Measurements from ENCODE around the gene CFAP68.
"Not testable (repeated sequence)": the region's sequence is repeated elsewhere in the genome, so short reads cannot be mapped to it uniquely, and the experiment has no call there.

CFAP68 gene

DNA sequence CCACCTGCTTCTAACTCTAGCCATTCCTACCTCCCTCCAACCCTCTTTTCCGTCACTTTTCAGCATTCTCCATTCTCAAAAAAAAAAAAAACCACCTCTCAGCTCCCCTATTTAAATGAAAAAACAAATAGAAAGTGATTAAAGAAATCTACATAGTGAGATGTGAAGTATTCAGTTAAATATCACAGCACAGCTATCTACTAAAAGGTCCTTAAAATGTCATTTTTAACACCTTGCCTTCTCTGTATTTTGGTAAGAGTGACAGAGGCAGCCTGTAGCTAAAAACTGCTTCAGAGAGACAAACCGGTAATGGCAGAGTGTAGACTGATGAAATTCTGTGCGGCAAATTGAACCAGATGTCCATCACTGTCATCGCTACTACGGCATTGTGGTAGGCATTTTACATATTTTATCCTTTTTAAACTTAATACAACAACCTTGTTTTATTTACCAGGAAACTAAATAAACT is 7.6 kb upstream of the CFAP68 start:
- no peaks in the 10 kb centered on the region for H3K79me2 ChIP-seq
- peak overlapping the region; percentile 78 for H3K4me2 ChIP-seq (ENCODE audit: low read length)
- no peaks in the 10 kb centered on the region for H3K36me3 ChIP-seq (ENCODE audit: control insufficient read depth, insufficient read depth, low read length)
- no peak overlapping the region for H3K9ac ChIP-seq
- TF ChIP-seq, protein P1, sequence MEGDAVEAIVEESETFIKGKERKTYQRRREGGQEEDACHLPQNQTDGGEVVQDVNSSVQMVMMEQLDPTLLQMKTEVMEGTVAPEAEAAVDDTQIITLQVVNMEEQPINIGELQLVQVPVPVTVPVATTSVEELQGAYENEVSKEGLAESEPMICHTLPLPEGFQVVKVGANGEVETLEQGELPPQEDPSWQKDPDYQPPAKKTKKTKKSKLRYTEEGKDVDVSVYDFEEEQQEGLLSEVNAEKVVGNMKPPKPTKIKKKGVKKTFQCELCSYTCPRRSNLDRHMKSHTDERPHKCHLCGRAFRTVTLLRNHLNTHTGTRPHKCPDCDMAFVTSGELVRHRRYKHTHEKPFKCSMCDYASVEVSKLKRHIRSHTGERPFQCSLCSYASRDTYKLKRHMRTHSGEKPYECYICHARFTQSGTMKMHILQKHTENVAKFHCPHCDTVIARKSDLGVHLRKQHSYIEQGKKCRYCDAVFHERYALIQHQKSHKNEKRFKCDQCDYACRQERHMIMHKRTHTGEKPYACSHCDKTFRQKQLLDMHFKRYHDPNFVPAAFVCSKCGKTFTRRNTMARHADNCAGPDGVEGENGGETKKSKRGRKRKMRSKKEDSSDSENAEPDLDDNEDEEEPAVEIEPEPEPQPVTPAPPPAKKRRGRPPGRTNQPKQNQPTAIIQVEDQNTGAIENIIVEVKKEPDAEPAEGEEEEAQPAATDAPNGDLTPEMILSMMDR (IDR thresholded peaks at IDR 0.05): no peak
- peak overlapping the region; percentile 73 for H3K27ac ChIP-seq
- H3K9me3 ChIP-seq (ENCODE audit: control insufficient read depth, low read length): no peaks in the 10 kb centered on the region
- no peaks in the 10 kb centered on the region for H3K4me1 ChIP-seq
- peak overlapping the region; percentile 81 for H3K4me3 ChIP-seq (ENCODE audit: low read depth, low read length)
- H2AFZ ChIP-seq: peak overlapping the region; percentile 89
- H3K27me3 ChIP-seq (ENCODE audit: control insufficient read depth, insufficient read depth, low read length): no peaks in the 10 kb centered on the region

- Histone ChIP-seq H3K4me1 (no peaks in the 10 kb centered on the region), H3K36me3 (ENCODE audit: control insufficient read depth, insufficient read depth, low read length) (no peaks in the 10 kb centered on the region), H3K27ac (peak overlapping the region; percentile 100), H3K4me2 (ENCODE audit: low read length) (peak overlapping the region; percentile 69), H3K27me3 (ENCODE audit: control insufficient read depth, insufficient read depth, low read length) (no peaks in the 10 kb centered on the region), H3K9me3 (ENCODE audit: control insufficient read depth, low read length) (no peaks in the 10 kb centered on the region), H3K79me2 (no peaks in the 10 kb centered on the region), H3K9ac (no peak overlapping the region), H2AFZ (peak overlapping the region; percentile 91), H3K4me3 (ENCODE audit: low read depth, low read length) (peak overlapping the region; percentile 69)
- TF ChIP-seq, protein P1 (IDR thresholded peaks at IDR 0.05): no peak
Observed at GRCh38 chr11:111878385-111878848, 924 bp upstream of the CFAP68 start.

DNA sequence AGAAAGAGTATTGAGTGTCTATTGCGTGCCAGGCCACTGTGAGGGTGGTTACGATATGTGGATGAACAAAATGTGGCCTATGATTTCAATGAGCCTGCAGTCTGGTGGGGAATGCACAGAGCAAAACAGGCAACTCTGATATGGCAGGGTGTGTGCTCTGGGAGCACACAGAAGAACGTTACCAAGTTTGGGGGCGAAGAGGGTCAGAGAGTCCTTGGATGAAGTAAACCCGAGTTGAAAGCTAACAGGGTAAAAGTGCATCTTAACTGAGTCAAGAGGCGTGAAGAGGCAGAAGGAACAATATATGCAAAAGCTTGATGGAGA is 258 bp downstream of the CFAP68 start:
- Histone ChIP-seq H3K4me1 (no peaks in the 10 kb centered on the region), H3K36me3 (ENCODE audit: control insufficient read depth, insufficient read depth, low read length) (no peaks in the 10 kb centered on the region), H3K4me3 (ENCODE audit: low read depth, low read length) (peak overlapping the region; percentile 69), H3K27ac (peak overlapping the region; percentile 100), H3K9ac (peak overlapping the region; percentile 29), H3K4me2 (ENCODE audit: low read length) (peak overlapping the region; percentile 70), H3K27me3 (ENCODE audit: control insufficient read depth, insufficient read depth, low read length) (no peaks in the 10 kb centered on the region), H3K9me3 (ENCODE audit: control insufficient read depth, low read length) (no peaks in the 10 kb centered on the region), H2AFZ (peak overlapping the region; percentile 91), H3K79me2 (no peaks in the 10 kb centered on the region)
- TF ChIP-seq, protein P1 (IDR thresholded peaks at IDR 0.05): no peak

DNA sequence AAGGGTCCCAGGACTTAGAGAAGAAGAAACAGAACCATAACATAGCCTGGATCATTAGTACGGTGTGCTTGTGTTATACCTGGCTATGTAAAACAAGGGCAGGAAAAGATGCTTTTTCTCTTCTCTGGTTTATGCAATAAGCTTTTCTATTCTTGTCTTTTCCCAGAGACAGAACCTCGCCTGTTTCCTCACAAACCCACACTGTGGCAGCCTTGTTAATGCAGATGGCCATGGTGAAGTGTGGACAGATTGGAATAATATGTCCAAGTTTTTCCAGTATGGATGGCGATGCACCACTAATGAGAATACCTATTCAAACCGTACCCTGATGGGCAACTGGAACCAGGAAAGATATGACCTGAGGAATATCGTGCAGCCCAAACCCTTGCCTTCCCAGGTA is 2.9 kb downstream of the CFAP68 start:
- H3K4me2 ChIP-seq (ENCODE audit: low read length): no peak overlapping the region

DNA sequence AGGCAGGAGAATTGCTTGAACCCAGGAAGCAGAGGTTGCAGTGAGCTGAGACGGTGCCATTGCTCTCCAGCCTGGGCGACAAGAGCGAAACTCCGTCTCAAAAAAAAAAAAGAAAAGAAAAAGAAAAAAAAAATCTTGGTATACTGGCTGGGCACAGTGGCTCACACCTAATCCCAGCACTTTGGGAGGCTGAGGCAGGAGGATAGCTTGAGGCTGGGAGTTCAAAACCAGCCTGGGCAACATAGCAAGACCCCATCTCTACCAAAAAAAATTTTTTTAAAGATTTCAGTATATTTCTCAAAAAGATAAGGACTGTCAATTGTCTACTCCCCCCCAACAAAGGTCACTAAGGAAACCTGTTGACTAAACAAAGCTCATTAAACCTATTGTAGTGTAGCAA is 5.7 kb downstream of the CFAP68 start:
- not testable (repeated sequence) for H2AFZ ChIP-seq; H3K9ac ChIP-seq; H3K27me3 ChIP-seq (ENCODE audit: control insufficient read depth, insufficient read depth, low read length); H3K4me2 ChIP-seq (ENCODE audit: low read length); H3K36me3 ChIP-seq (ENCODE audit: control insufficient read depth, insufficient read depth, low read length); H3K27ac ChIP-seq; H3K4me1 ChIP-seq; H3K9me3 ChIP-seq (ENCODE audit: control insufficient read depth, low read length); H3K4me3 ChIP-seq (ENCODE audit: low read depth, low read length); H3K79me2 ChIP-seq

More for the DNA sequence above, 2.9 kb downstream of the CFAP68 start:
- no peaks in the 10 kb centered on the region for H3K79me2 ChIP-seq
- H3K9ac ChIP-seq: no peak overlapping the region
- H3K9me3 ChIP-seq (ENCODE audit: control insufficient read depth, low read length): no peaks in the 10 kb centered on the region
- H2AFZ ChIP-seq: no peak overlapping the region
- H3K27ac ChIP-seq: no peak overlapping the region
- no peak overlapping the region for H3K4me3 ChIP-seq (ENCODE audit: low read depth, low read length)
- TF ChIP-seq, protein P1 (IDR thresholded peaks at IDR 0.05): no peak
- H3K27me3 ChIP-seq (ENCODE audit: control insufficient read depth, insufficient read depth, low read length): no peaks in the 10 kb centered on the region
- H3K4me1 ChIP-seq: no peaks in the 10 kb centered on the region
- no peaks in the 10 kb centered on the region for H3K36me3 ChIP-seq (ENCODE audit: control insufficient read depth, insufficient read depth, low read length)

All from parathyroid adenoma (tissue), 2 donors.